GM12878 (cell line): ENCODE results near the gene GNAT1. TPM values are rescaled to one million over a fixed set of nuclear protein-coding genes. Genes with fewer than 3 reads are reported as not detected.

Experiments
- ATAC-seq: fragments of 200-7000 bp; cut with Tn5 transposase; 3 replicates; pipeline ENCODE4 v1.9.1; 2020; ENCODE audit warnings: mild to moderate bottlenecking, moderate library complexity
- BruUV-seq: library from RNA; stranded (reverse); fragments of 400-500 nt; replicated peaks from 2 replicates; lab custom pipeline; 2021; lab: Mats Ljungman, UMichigan
- CTCF ChIA-PET: fragments of 300-600 bp; sonication (Branson Sonifier 250); formaldehyde crosslinking; extraction: SDS; loops from one replicate; lab custom pipeline; 2021; ENCODE audit warnings: inconsistent platforms; lab: Yijun Ruan, JAX
- POLR2A ChIA-PET: fragments of 350-600 bp; formaldehyde crosslinking; extraction: SDS; loops from one replicate; lab custom pipeline; 2021; ENCODE audit warnings: inconsistent platforms; lab: Charles Lee
- RAD21 ChIA-PET: fragments of 300-600 bp; sonication (Branson Sonifier 250); formaldehyde crosslinking; loops from one replicate; lab custom pipeline; 2023; ENCODE audit warnings: antibody characterized with exemption; ENCODE audit not compliant: unreplicated experiment; lab: Charles Lee
- SMC1A ChIA-PET: fragments of 300-600 bp; sonication (Branson Sonifier 250); formaldehyde crosslinking; loops from one replicate; lab custom pipeline; 2023; ENCODE audit not compliant: unreplicated experiment, uncharacterized antibody; lab: Charles Lee
- DNase-seq: peaks from one replicate; pipeline ENCODE4 v3.0.0-alpha.2; 2011; ENCODE audit warnings: low read depth, low spot score
- FAIRE-seq: peaks from 3 replicates; lab custom pipeline; 2011; peaks lifted over from hg19 to GRCh38; lab: Jason Lieb, UNC
- H2AFZ ChIP-seq: 2 replicates; pipeline ENCODE4 v1.6.0; 2011; ENCODE audit warnings: low read depth, low read length, control low read depth; ENCODE audit not compliant: control insufficient read depth
- H3K27ac ChIP-seq: 2 replicates; pipeline ENCODE4 v1.5.1; 2011; ENCODE audit warnings: control low read depth; ENCODE audit not compliant: control insufficient read depth, insufficient read depth
- H3K27me3 ChIP-seq, 2 experiments: replicated peaks in 1 of 2; 2 replicates each; pipeline versions ENCODE4 v1.6.0 to v1.6.1; 2011; ENCODE audit warnings: low read length in 1 of 2; ENCODE audit not compliant: control insufficient read depth in 2 of 2, insufficient read depth in 2 of 2
- H3K36me3 ChIP-seq, 2 experiments: 2 replicates each; pipeline ENCODE4 v1.5.1; 2011; ENCODE audit warnings: low read length in 1 of 2; ENCODE audit not compliant: control insufficient read depth in 2 of 2, insufficient read depth in 2 of 2
- H3K4me1 ChIP-seq: 2 replicates; pipeline ENCODE4 v1.6.1; 2011; ENCODE audit warnings: mild to moderate bottlenecking, low read length, moderate library complexity, mixed read lengths; ENCODE audit not compliant: control insufficient read depth, insufficient read depth
- H3K4me2 ChIP-seq: 2 replicates; pipeline ENCODE4 v1.6.0; 2011; ENCODE audit warnings: control low read depth; ENCODE audit not compliant: control insufficient read depth, insufficient read depth
- H3K4me3 ChIP-seq: fragments of 200-600 bp; sonication (generic); 2 replicates; pipeline ENCODE4 v1.5.1; 2016
- H3K79me2 ChIP-seq: 2 replicates; pipeline ENCODE4 v1.6.0; 2011; ENCODE audit warnings: low read length; ENCODE audit not compliant: control insufficient read depth, insufficient read depth
- H3K9ac ChIP-seq: 2 replicates; pipeline ENCODE4 v1.8.0; 2011; ENCODE audit warnings: low read length, control low read depth, mixed read lengths; ENCODE audit not compliant: control insufficient read depth, insufficient read depth
- H3K9me3 ChIP-seq: replicated peaks from 3 replicates; pipeline ENCODE4 v1.5.1; 2011; ENCODE audit warnings: mild to moderate bottlenecking, low read length; ENCODE audit not compliant: control insufficient read depth, insufficient read depth
- H4K20me1 ChIP-seq: 2 replicates; pipeline ENCODE4 v1.6.0; 2011; ENCODE audit not compliant: control insufficient read depth, insufficient read depth
- BRCA1 ChIP-seq: IDR thresholded peaks from 2 replicates; pipeline ENCODE4 v1.6.1; 2011; ENCODE audit warnings: low read depth, low read length, improper control_type of control experiment
- ZSCAN29 ChIP-seq: fragments of 450-650 bp; IDR thresholded peaks from 2 replicates; pipeline ENCODE4 v1.6.1; 2017; ENCODE audit warnings: mild to moderate bottlenecking, moderate library complexity
- WGBS: methylation state at CpG from one replicate; pipeline ENCODE4 v1.1.6; 2016; ENCODE audit warnings: low lambda C conversion rate; ENCODE audit not compliant: insufficient replicate concordance, insufficient coverage; ENCODE audit errors: missing lambda C conversion rate; 5-methylcytosine and 5-hydroxymethylcytosine counted together
- in situ Hi-C: fragments of 300-500 bp; cut with MboI; formaldehyde crosslinking; loops from 9 replicates; pipeline ENCODE4 v1.14.3; 2018; ENCODE audit warnings: mixed read lengths
- intact Hi-C: fragments of 100-400 bp; cut with micrococcal nuclease; formaldehyde crosslinking; loops from one replicate; pipeline ENCODE4 v1.14.2; 2022; ENCODE audit not compliant: unreplicated experiment
- polyA plus RNA-seq, 11 experiments: library from polyadenylated mRNA; depleted of rRNA in 4 of 11; unstranded in 6 of 11; stranded (reverse) in 5 of 11; fragments of >200 nt; fragmentation: Nextera tagmentation in 4 of 11; fragmentation: Illumina TruSeq in 1 of 11; extraction: Ambion mirVana in 4 of 11; extraction: Trizol in 1 of 11; gene quantifications; 1 replicate in 1 of 11; 2 replicates in 10 of 11; pipeline versions ENCODE4 v1.2.1 to v1.2.3, GENCODE V29; 2011 to 2016; ENCODE audit warnings: inconsistent platforms in 2 of 11, missing spikeins in 2 of 11, low read depth in 1 of 11
- total RNA-seq, 4 experiments: library from RNA; depleted of rRNA in 3 of 4; stranded (reverse); fragments of >200 nt in 3 of 4; fragmentation: Illumina TruSeq in 1 of 4; extraction: Trizol in 1 of 4; gene quantifications; 2 replicates each; pipeline versions ENCODE4 v1.2.1 to v1.2.3, GENCODE V29; 2013 to 2021
- TF ChIP-seq, protein P1 (sequence below): IDR thresholded peaks from 2 replicates; pipeline ENCODE4 v1.6.1; 2011; ENCODE audit warnings: mild to moderate bottlenecking, low read depth, low read length, moderate library complexity; ENCODE audit not compliant: insufficient replicate concordance

Gene GNAT1
- total and polyA plus RNA-seq, 10 of the 15 experiments (the other 5 are each of a cell fraction or from before 2014, with no cell fraction given): not detected

DNA sequence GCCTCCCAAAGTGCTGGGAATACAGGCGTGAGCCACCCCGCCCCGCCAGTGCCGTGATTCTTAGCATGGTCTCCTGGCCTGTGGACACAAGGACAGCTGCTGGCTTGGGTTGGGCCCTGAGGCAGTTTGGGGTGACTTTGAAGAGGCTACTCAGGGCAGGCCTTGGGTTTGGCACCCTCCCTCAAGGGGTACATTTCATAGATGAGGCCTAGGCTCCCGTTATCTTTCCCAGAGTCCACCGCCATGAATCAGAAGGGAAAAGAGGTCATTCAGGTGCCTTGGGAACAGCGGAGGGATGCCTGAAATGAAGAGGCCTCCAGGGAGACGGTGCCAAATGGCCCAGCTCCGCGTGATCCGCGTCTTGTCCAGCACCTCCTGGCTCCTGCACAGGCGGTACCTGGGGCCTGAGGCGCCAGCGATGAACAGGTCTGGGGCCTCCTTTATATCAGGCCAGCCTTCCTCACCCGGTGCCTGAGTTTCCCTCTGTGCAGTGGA, 53.9 kb downstream of the GNAT1 start:
- Histone ChIP-seq H4K20me1 (peaks cover 23% of the 10 kb centered on the region), H3K36me3 (peaks cover 12% of the 10 kb centered on the region in 2 experiments; a peak in 3 of 4 replicates), H3K27me3 (no peaks in the 10 kb centered on the region), H2AFZ (no peak overlapping the region), H3K4me3 (peak overlapping the region; percentile 70), H3K4me1 (peaks cover 55% of the 10 kb centered on the region), H3K9me3 (no peaks in the 10 kb centered on the region), H3K4me2 (peak overlapping the region; percentile 94), H3K27ac (no peak overlapping the region), H3K79me2 (peaks cover 83% of the 10 kb centered on the region), H3K9ac (peak overlapping the region; percentile 73)
- in situ Hi-C loops (no loop called here), intact Hi-C loops (no loop called here)
- no peak for DNase-seq
- ATAC-seq: no peak; the same call in 2 of the 3 replicates
- ChIA-PET POLR2A (interaction anchor here (1.7 kb wide), 1 partner anchor 10 kb away, joined by 7 read pairs; the partner anchor contains the start of gene GNAI2), RAD21 (no interaction called here), SMC1A (no interaction called here), CTCF (interaction anchor here (1.0 to 3.6 kb wide), 2 partner anchors 18 to 27 kb away, joined by 3 to 42 read pairs; no protein-coding TSS in a partner anchor)
- TF ChIP-seq, protein P1, sequence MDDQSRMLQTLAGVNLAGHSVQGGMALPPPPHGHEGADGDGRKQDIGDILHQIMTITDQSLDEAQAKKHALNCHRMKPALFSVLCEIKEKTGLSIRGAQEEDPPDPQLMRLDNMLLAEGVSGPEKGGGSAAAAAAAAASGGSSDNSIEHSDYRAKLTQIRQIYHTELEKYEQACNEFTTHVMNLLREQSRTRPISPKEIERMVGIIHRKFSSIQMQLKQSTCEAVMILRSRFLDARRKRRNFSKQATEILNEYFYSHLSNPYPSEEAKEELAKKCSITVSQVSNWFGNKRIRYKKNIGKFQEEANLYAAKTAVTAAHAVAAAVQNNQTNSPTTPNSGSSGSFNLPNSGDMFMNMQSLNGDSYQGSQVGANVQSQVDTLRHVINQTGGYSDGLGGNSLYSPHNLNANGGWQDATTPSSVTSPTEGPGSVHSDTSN: no peak
- TF ChIP-seq ZSCAN29 (no peak), BRCA1 (no peak)
- BruUV-seq: no TSS peak
- no peak for FAIRE-seq
- WGBS: 89% methylated on average over 16 of the region's 16 CpGs
